Measurements from ENCODE around the gene TEKTIP1. TPM values are rescaled to one million over a fixed set of nuclear protein-coding genes. Genes with fewer than 3 reads are reported as not detected.

Gene TEKTIP1
- total and polyA plus RNA-seq, 2 of the 4 experiments (the other 2 are of a cell fraction): not detected

- no peak for TF ChIP-seq SMC3 (IDR thresholded peaks at IDR 0.05; ENCODE audit: low read depth, low read length)
Measured at GRCh38 chr19:3585301-3586126, 46.5 kb downstream of the TEKTIP1 start, which contains the start of gene GIPC3 (continued).

DNA sequence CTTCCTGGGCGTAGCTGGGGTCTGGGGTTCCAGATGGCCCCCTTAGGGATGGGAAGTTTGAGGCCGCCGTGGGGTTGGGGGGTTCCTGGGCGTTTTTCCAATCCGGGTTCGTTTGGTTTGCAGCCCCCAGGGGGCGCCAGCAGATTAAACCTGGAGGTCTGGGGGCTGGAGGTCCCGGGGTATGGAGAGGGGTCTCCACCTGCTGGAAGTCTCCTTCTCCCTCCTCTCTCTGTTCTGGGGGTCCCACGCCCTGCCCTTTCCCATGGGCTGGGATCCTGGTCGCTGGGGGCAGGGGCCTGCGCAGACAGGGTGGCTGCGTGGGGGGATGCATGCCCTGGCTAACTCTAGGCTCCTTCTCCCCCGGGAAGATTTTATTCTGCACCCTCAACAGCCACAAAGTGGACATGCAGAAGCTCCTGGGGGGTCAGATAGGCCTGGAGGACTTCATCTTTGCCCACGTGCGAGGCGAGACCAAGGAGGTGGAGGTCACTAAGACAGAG lies 47.2 kb downstream of the TEKTIP1 start:
- Histone ChIP-seq H2BK5ac (ENCODE audit: low read depth, low read length, poor library complexity, severe bottlenecking) (no peak overlapping the region), H4K20me1 (ENCODE audit: insufficient read depth, low read length) (no peaks in the 10 kb centered on the region), H3K4me3 (ENCODE audit: insufficient read depth, low read depth, low read length) (no peak overlapping the region), H2AK9ac (replicated peaks; ENCODE audit: low read depth, low read length, poor library complexity) (no peak overlapping the region), H3K4me1 (ENCODE audit: control insufficient read depth, insufficient read depth, low read length) (no peaks in the 10 kb centered on the region), H4K8ac (ENCODE audit: low read depth in 2 of 2, low read length in 2 of 2) (no peak overlapping the region), H3K4ac (ENCODE audit: low read depth, low read length) (no peak overlapping the region), H4K91ac (ENCODE audit: insufficient read depth, low read depth, low read length) (no peak overlapping the region), H4K5ac (ENCODE audit: low read depth, low read length) (no peak overlapping the region), H3K9me1 (ENCODE audit: insufficient read depth, low read length) (no peaks in the 10 kb centered on the region), H3K9me3 (ENCODE audit: control insufficient read depth, insufficient read depth, low read length) (no peaks in the 10 kb centered on the region), H2AK5ac (ENCODE audit: low read depth, low read length) (no peak overlapping the region), H3K27me3 (ENCODE audit: control insufficient read depth, insufficient read depth, low read length) (peaks cover 11% of the 10 kb centered on the region), H3K18ac (ENCODE audit: low read depth, low read length) (no peak overlapping the region), H3K56ac (ENCODE audit: extremely low read depth, insufficient read depth, low read length) (no peak overlapping the region), H3K27ac (ENCODE audit: insufficient read depth, low read length) (no peak overlapping the region), H3K79me1 (ENCODE audit: low read depth in 1 of 2, low read length in 2 of 2) (no peaks in the 10 kb centered on the region), H3K36me3 (ENCODE audit: control insufficient read depth, insufficient read depth, low read length) (no peaks in the 10 kb centered on the region), H3K23ac (ENCODE audit: low read depth, low read length) (no peak overlapping the region), H2AFZ (replicated peaks; ENCODE audit: low read length, poor library complexity) (peak overlapping the region; percentile 49), H2BK120ac (ENCODE audit: low read depth, low read length) (no peak overlapping the region), H3K14ac (replicated peaks; ENCODE audit: low read depth, low read length) (no peak overlapping the region), H3K9ac (ENCODE audit: low read depth, low read length) (no peak overlapping the region), H2BK15ac (ENCODE audit: low read depth, low read length) (no peak overlapping the region), H3K4me2 (ENCODE audit: low read depth, low read length) (0 out of 2 replicates have a peak overlapping the region, but pooled peaks have one; percentile 42), H2BK20ac (ENCODE audit: low read depth, low read length) (no peak overlapping the region)
- 7% methylated on average over 3 of the region's 16 CpGs; no CpG with 5 or more reads in 1 of the 2 experiments for WGBS, 2 experiments (ENCODE audit: extremely low coverage in 2 of 2, insufficient read length in 1 of 2)
- intact Hi-C loops (cut with micrococcal nuclease): no loop called here
- DNase-seq (no peak), ATAC-seq (ENCODE audit: low read depth) (0 out of 2 replicates have a peak, but pooled peaks have one; percentile 14)
- CTCF ChIA-PET: no interaction called here
- in situ Hi-C loops (cut with MboI; ENCODE audit: low sequenced_read_pairs): no loop called here
- BruUV-seq (replicated peaks): no TSS peak
- POLR2A ChIA-PET (ENCODE audit: unreplicated experiment): no interaction called here
- dilution Hi-C loops (cut with HindIII; ENCODE audit: low sequenced_read_pairs, unreplicated experiment): no loop called here
- TF ChIP-seq MAZ (IDR thresholded peaks at IDR 0.05; ENCODE audit: borderline replicate concordance, low read depth, low read length) (no peak), RAD21 (IDR thresholded peaks at IDR 0.05; ENCODE audit: low read length) (0 out of 2 replicates have a peak, but pooled peaks have one; percentile 12), POLR2A (IDR thresholded peaks at IDR 0.05; ENCODE audit: low read depth, low read length) (no peak), FOS (IDR thresholded peaks at IDR 0.05; ENCODE audit: low read depth, low read length) (no peak), CEBPB (IDR thresholded peaks at IDR 0.05; ENCODE audit: low read depth, low read length) (no peak), ELK1 (IDR thresholded peaks at IDR 0.05; ENCODE audit: borderline replicate concordance, low read depth, low read length) (no peak), BHLHE40 (IDR thresholded peaks at IDR 0.05; ENCODE audit: low read depth, low read length) (no peak), MXI1 (IDR thresholded peaks at IDR 0.05; ENCODE audit: borderline replicate concordance, low read depth, low read length) (no peak), MAFK (IDR thresholded peaks at IDR 0.05; ENCODE audit: low read depth, low read length) (no peak), SMC3 (IDR thresholded peaks at IDR 0.05; ENCODE audit: low read depth, low read length) (peak; percentile 21; the same call in 1 of the 2 replicates), NFE2L2 (IDR thresholded peaks at IDR 0.05; ENCODE audit: low read depth, low read length) (no peak)
- TF ChIP-seq, protein P1, sequence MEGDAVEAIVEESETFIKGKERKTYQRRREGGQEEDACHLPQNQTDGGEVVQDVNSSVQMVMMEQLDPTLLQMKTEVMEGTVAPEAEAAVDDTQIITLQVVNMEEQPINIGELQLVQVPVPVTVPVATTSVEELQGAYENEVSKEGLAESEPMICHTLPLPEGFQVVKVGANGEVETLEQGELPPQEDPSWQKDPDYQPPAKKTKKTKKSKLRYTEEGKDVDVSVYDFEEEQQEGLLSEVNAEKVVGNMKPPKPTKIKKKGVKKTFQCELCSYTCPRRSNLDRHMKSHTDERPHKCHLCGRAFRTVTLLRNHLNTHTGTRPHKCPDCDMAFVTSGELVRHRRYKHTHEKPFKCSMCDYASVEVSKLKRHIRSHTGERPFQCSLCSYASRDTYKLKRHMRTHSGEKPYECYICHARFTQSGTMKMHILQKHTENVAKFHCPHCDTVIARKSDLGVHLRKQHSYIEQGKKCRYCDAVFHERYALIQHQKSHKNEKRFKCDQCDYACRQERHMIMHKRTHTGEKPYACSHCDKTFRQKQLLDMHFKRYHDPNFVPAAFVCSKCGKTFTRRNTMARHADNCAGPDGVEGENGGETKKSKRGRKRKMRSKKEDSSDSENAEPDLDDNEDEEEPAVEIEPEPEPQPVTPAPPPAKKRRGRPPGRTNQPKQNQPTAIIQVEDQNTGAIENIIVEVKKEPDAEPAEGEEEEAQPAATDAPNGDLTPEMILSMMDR (conservative IDR thresholded peaks at IDR 0.05; ENCODE audit: low read depth, low read length): peak; percentile 34

Data from IMR-90 (cell line).